ENCODE data around the gene PWWP2B.

PWWP2B gene

DNA sequence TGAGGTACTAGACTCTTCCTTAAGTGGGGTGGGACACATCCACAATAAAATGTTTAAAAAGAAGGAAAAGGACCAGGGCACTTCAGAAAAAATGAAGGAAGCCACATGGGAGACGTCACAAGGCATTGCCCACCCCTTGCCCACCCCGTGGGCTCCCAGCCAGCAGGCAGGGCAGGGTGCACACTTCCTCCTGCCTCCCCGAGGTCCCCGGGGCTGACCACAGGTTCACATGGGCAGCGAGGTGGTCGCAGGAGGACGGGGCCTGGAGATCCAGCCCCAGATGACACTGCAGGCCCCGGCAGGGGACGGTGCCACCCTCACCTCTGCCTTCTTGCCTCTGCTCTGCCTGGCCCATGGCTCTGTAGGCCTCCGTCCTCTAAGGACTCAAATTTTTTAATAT is 45.6 kb downstream of the PWWP2B start:
- no peaks in the 10 kb centered on the region for H3K9me3 ChIP-seq
- H3K36me3 ChIP-seq (replicated peaks) = no peaks in the 10 kb centered on the region
- peaks cover 8% of the 10 kb centered on the region for H3K4me1 ChIP-seq
- H3K4me3 ChIP-seq = no peak overlapping the region
- DNase-seq (ENCODE audit: low spot score in 2 of 2) = no peak
- in situ Hi-C loops (cut with MboI; ENCODE audit: low sequenced_read_pairs) = no loop called here
- no peaks in the 10 kb centered on the region for H3K27me3 ChIP-seq (ENCODE audit: low read depth)

- DNase-seq (ENCODE audit: low spot score in 2 of 2) = peak in 1 of 2 experiments; percentile 51
- in situ Hi-C loops (cut with MboI; ENCODE audit: low sequenced_read_pairs) = no loop called here
- peaks cover 15% of the 10 kb centered on the region for H3K4me1 ChIP-seq
These were observed 46.6 kb downstream of the PWWP2B start for GRCh38 chr10:132443605-132443982.

DNA sequence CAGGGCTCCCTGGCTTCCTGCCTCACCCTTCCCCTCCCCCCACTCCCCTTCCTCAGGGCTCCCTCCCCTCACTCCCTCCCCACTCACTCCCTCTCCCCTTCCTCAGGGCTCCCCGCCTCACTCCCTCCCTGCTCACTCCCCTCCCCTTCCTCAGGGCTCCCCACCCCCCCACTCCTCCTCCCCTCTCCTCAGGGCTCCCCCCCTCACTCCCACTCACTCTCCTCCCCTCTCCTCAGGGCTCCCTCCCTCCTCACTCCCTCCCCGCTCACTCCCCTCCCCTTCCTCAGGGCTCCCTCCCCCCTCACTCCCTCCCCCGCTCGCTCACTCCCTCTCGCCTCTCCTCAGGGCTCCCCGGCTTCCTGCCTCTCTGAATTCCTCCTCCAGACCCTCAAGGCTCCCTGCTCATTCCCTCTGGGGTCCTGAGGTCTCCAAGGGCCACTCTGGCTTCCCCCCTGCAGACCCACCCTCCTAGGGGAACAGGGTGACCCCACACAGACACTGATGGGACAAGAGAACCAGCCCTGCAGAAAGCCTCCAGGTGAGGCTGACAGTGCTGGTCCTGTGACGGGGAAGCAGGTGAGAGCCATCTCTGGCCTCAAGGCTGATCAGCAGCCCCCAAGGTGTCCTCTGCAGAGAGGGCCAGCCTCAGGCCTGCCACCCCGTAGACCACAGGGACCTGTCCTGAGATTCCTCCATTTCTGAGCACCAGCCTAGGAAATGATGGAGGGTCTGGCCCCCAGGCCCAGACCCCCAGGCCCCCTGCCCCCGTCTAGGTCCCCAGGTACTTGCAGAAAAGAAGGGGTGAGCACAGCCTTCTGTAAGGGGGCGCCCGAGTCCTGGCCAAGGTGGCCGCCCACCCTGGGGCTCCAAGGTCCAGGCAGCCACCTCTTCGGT is 47.2 kb downstream of the PWWP2B start:
- Histone ChIP-seq H3K9me3 (no peaks in the 10 kb centered on the region), H3K36me3 (replicated peaks) (no peaks in the 10 kb centered on the region), H3K4me3 (no peak overlapping the region), H3K27me3 (ENCODE audit: low read depth) (no peaks in the 10 kb centered on the region), H3K4me1 (peaks cover 15% of the 10 kb centered on the region)
- in situ Hi-C loops (cut with MboI; ENCODE audit: low sequenced_read_pairs) = no loop called here
- DNase-seq (ENCODE audit: low spot score in 2 of 2) = no peak

More at GRCh38 chr10:132443605-132443982, 46.6 kb downstream of the PWWP2B start:
- H3K27me3 ChIP-seq (ENCODE audit: low read depth) = no peaks in the 10 kb centered on the region
- no peak overlapping the region for H3K4me3 ChIP-seq
- H3K36me3 ChIP-seq (replicated peaks) = no peaks in the 10 kb centered on the region
- no peaks in the 10 kb centered on the region for H3K9me3 ChIP-seq

DNA sequence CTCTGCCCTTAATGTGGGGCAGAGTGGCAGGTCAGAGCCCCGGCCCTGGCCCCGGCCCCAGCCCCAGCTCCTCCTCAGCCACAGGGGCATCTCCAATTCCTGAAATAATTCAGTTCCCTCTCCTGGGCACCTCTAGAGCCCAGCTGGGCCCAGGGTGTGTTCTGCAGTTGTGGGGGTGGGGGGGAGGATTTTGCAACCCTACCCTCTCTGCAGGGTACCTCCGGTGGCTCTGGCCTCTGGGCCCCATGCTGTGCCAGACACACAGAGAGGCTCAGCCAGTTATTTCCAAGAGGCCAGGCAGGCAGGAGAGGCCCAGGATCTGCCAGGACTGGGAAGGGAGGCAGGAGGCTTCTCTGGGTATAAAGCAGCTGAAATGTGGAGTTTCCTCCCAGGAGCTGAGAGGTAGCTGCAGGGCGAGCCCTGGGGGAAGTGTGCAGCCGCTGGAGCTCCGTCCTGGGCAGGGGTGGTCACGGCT is 47.9 kb downstream of the PWWP2B start:
- H3K4me1 ChIP-seq = peaks cover 18% of the 10 kb centered on the region

DNA sequence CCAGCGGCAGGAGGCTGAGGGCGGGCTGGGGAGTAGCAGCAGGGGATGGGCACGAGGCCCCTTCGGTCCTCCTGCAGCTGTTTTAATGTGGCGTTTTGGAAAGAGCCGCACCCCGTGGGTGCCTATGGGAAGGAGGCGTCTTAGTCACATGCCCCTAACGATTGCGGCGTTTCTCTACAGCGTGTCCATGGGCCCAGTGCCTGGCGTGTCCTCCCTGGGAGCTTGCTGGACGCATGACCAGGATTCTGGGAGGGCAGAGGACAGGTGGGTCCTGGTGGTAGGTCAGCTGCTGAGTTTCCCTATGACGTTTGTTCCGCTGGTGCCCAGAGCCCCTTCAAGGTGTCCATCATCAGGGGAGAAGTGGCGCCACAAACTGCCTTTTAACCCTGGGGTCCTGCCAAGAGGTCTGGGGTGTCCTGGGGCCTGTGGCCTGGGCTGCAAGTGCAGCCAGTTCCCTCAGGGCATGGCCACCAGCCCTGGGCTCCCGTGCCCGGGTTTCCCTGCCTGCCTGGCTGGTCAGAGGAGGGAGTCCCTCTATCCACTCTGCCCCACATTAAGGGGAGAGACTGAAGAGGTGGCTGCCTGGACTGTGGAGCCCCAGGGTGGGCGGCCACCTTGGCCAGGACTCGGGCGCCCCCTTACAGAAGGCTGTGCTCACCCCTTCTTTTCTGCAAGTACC is 48.7 kb downstream of the PWWP2B start:
- Histone ChIP-seq H3K36me3 (replicated peaks) (no peaks in the 10 kb centered on the region), H3K4me3 (no peak overlapping the region), H3K4me1 (peaks cover 18% of the 10 kb centered on the region), H3K9me3 (no peaks in the 10 kb centered on the region), H3K27me3 (ENCODE audit: low read depth) (no peaks in the 10 kb centered on the region)
- in situ Hi-C loops (cut with MboI; ENCODE audit: low sequenced_read_pairs) = no loop called here
- no peak for DNase-seq (ENCODE audit: low spot score in 2 of 2)

More for the DNA sequence above, 47.9 kb downstream of the PWWP2B start:
- Histone ChIP-seq H3K9me3 (no peaks in the 10 kb centered on the region), H3K27me3 (ENCODE audit: low read depth) (no peaks in the 10 kb centered on the region), H3K36me3 (replicated peaks) (no peaks in the 10 kb centered on the region), H3K4me3 (no peak overlapping the region)
- in situ Hi-C loops (cut with MboI; ENCODE audit: low sequenced_read_pairs) = no loop called here
- no peak for DNase-seq (ENCODE audit: low spot score in 2 of 2)

- Histone ChIP-seq H3K27me3 (ENCODE audit: low read depth) (no peaks in the 10 kb centered on the region), H3K9me3 (no peaks in the 10 kb centered on the region), H3K4me1 (peaks cover 18% of the 10 kb centered on the region), H3K4me3 (no peak overlapping the region), H3K36me3 (replicated peaks) (no peaks in the 10 kb centered on the region)
- in situ Hi-C loops (cut with MboI; ENCODE audit: low sequenced_read_pairs) = no loop called here
- no peak for DNase-seq (ENCODE audit: low spot score in 2 of 2)
These were observed 49.2 kb downstream of the PWWP2B start for GRCh38 chr10:132446195-132446581.

- H3K9me3 ChIP-seq = no peaks in the 10 kb centered on the region
- peaks cover 18% of the 10 kb centered on the region for H3K4me1 ChIP-seq
- H3K36me3 ChIP-seq (replicated peaks) = no peaks in the 10 kb centered on the region
- no peaks in the 10 kb centered on the region for H3K27me3 ChIP-seq (ENCODE audit: low read depth)
- H3K4me3 ChIP-seq = no peak overlapping the region
- in situ Hi-C loops (cut with MboI; ENCODE audit: low sequenced_read_pairs) = no loop called here
- DNase-seq (ENCODE audit: low spot score in 2 of 2) = peak; percentile 61 to 82
These were observed 49.9 kb downstream of the PWWP2B start for GRCh38 chr10:132446661-132447445.

DNA sequence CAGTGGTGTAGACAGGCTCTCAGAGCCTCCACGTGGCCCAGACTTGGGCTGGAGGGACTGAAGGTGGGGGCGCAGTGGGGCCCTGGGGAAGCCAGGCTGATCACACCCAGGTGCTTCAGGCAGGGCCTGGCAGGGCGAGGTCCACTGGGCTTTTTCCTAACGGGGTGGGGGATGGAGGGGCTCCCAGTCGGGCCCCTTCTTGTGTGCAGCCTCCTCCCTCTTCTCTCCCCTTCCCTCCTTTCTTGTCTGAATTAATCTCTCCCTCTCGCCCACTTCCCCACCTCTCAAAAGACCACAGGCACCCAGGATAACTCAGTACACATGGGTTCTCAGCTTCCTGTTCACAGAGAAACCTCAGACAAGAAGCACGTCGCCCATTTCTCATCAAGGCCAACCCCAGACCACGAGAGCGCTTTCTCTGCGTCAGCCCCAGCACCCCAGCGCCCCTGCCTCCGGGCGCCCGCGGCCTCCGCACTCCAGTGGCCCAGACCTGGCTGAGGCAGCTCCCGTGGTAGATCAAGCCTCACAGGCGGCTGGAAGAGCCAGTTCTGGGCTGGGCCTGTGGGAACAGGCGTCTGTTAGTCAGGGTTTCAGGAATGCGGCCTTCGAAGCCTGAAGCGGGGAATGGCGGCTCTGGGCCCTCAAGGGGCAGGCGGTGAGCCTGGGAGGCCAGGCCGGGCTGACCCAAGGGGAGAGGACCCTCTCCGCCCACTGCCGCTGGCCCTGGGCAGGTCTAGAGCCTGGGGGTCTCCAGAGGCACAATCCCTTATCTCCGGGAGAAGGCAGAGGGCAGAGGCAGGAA is 50.6 kb downstream of the PWWP2B start:
- in situ Hi-C loops (cut with MboI; ENCODE audit: low sequenced_read_pairs) = no loop called here
- Histone ChIP-seq H3K4me1 (peaks cover 18% of the 10 kb centered on the region), H3K9me3 (no peaks in the 10 kb centered on the region), H3K36me3 (replicated peaks) (no peaks in the 10 kb centered on the region), H3K27me3 (ENCODE audit: low read depth) (no peaks in the 10 kb centered on the region), H3K4me3 (no peak overlapping the region)
- no peak for DNase-seq (ENCODE audit: low spot score in 2 of 2)

- H3K36me3 ChIP-seq (replicated peaks) = no peaks in the 10 kb centered on the region
- H3K4me3 ChIP-seq = no peak overlapping the region
- H3K27me3 ChIP-seq (ENCODE audit: low read depth) = no peaks in the 10 kb centered on the region
- in situ Hi-C loops (cut with MboI; ENCODE audit: low sequenced_read_pairs) = no loop called here
- peak; percentile 78 to 93 for DNase-seq (ENCODE audit: low spot score in 2 of 2)
- no peaks in the 10 kb centered on the region for H3K9me3 ChIP-seq
- H3K4me1 ChIP-seq = peaks cover 23% of the 10 kb centered on the region
These were observed 51.3 kb downstream of the PWWP2B start for GRCh38 chr10:132448248-132448731.

DNA sequence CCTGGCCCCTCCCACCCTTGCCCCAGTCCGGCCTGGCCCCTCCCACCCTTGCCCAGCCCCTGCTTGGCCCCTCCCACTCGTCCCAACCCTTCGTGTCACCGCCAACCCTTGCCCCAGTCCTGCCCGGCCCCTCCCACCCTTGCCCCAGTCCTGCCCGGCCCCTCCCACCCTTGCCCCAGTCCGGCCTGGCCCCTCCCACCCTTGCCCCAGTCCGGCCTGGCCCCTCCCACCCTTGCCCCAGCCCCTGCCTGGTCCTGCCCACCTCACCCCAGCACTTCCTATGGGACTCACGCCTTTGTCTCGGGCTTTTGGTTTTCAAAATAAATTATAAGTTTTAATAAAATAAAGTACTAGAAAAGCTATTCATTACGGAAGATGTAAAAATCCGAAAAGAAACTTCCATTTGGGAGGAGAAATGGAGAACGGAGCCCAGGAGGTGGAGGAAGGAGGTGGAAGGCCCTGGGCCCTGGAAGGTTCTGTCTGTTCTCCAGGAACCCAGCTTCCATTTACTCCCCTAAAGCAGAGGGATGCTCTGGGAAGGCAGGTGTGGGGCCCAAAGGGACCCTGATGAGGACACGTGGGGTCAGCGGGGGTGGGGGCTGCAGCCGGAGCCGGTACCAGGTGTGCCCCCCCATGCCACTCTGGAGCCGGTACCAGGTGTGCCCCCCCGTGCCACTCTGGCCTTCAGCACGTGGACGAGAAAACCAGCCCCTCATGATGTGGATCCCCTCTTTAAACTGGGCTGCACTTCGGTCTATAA is 52.2 kb downstream of the PWWP2B start:
- no peak overlapping the region for H3K4me3 ChIP-seq
- no peaks in the 10 kb centered on the region for H3K36me3 ChIP-seq (replicated peaks)
- no peaks in the 10 kb centered on the region for H3K9me3 ChIP-seq
- in situ Hi-C loops (cut with MboI; ENCODE audit: low sequenced_read_pairs) = no loop called here
- peaks cover 25% of the 10 kb centered on the region for H3K4me1 ChIP-seq
- DNase-seq (ENCODE audit: low spot score in 2 of 2) = peak; percentile 17 to 91
- H3K27me3 ChIP-seq (ENCODE audit: low read depth) = no peaks in the 10 kb centered on the region

DNA sequence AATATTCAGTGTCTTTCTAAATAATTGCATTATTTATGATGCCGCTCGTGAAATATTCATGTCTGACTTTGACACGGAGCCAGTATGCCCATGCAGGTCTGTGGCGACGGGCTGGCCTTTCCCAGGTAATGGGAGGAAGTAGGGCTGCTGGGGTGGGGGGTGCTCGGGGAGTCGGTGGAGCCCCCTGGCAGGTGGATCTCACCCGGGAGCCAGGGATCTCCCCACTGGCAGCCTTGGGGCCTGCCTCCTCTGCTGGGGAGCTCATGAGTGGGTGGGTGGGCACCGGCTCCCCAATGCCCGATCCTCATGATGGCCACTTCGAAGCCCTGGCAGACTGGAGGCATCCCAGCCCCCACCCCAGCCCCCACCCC is 52.8 kb downstream of the PWWP2B start:
- Histone ChIP-seq H3K36me3 (replicated peaks) (no peaks in the 10 kb centered on the region), H3K4me1 (peaks cover 25% of the 10 kb centered on the region), H3K27me3 (ENCODE audit: low read depth) (no peaks in the 10 kb centered on the region), H3K4me3 (no peak overlapping the region), H3K9me3 (no peaks in the 10 kb centered on the region)
- in situ Hi-C loops (cut with MboI; ENCODE audit: low sequenced_read_pairs) = loop anchor here (10.0 kb wide), 1 partner anchor 225 kb away; no protein-coding TSS in a partner anchor
- DNase-seq (ENCODE audit: low spot score in 2 of 2) = no peak

GRCh38 chr10:132450466-132450824 is 53.4 kb downstream of the PWWP2B start:
- Histone ChIP-seq H3K9me3 (no peaks in the 10 kb centered on the region), H3K4me3 (no peak overlapping the region), H3K36me3 (replicated peaks) (no peaks in the 10 kb centered on the region), H3K4me1 (peaks cover 25% of the 10 kb centered on the region), H3K27me3 (ENCODE audit: low read depth) (no peaks in the 10 kb centered on the region)
- in situ Hi-C loops (cut with MboI; ENCODE audit: low sequenced_read_pairs) = loop anchor here (10.0 kb wide), 1 partner anchor 226 kb away; no protein-coding TSS in a partner anchor
- no peak for DNase-seq (ENCODE audit: low spot score in 2 of 2)
